IPS-11a (cell line): ENCODE measurements around the gene IL1RAP.
"Not testable (repeated sequence)": the region's sequence is repeated elsewhere in the genome, so short reads cannot be mapped to it uniquely, and the experiment has no call there.

Experiments used
- H3K4me3 ChIP-seq: one replicate; pipeline ENCODE4 v1.5.1; 2013; ENCODE audit warnings: low read depth, low read length, control low read depth

IL1RAP gene

GRCh38 chr3:190645932-190646460, 132.1 kb downstream of the IL1RAP start:
- H3K4me3 ChIP-seq = no peak overlapping the region

- no peak overlapping the region for H3K4me3 ChIP-seq
Observed at GRCh38 chr3:190646996-190647395, 133.1 kb downstream of the IL1RAP start.

GRCh38 chr3:190655933-190656332, 142.0 kb downstream of the IL1RAP start:
- no peak overlapping the region for H3K4me3 ChIP-seq

DNA sequence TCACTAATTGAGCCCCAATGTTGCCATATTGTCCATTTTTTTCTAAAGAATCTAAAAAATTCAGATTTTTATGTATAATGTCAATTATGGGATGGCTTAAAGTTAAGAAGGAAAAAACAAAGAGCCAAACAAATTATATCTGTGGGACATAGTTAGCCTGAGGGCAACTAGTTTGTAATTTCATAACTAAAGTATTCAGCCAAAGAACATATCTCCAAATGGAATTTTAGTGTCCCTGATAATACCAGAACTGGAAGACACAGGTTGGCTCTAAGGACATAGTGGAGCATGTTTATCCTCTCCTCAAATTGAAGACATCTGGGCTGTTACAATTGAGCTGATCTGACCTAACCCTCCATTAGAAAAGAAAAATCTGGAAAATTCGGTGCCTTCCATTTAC, 144.2 kb downstream of the IL1RAP start:
- no peak overlapping the region for H3K4me3 ChIP-seq

- no peak overlapping the region for H3K4me3 ChIP-seq
Observed at GRCh38 chr3:190666821-190667220, 152.9 kb downstream of the IL1RAP start.

DNA sequence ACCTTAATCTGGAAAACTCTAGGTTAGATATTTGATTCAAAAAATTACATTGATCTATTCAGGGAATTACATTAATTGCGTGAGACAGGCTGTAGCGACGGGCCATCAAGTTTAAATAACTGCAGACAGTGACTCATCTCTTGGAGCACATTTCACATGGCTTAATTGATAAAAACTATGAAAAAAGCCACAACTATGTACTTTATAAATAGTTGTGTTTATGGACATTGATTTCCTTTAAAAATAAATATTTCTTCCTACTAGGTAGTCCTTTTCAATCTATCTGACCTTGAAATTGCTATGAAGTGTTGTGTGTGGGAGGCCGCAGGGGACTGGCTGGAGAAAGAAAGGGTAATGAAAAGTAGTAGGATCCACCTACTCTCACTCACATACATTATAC, 157.8 kb downstream of the IL1RAP start:
- no peak overlapping the region for H3K4me3 ChIP-seq

GRCh38 chr3:190673148-190673547, 159.3 kb downstream of the IL1RAP start:
- H3K4me3 ChIP-seq = no peak overlapping the region

DNA sequence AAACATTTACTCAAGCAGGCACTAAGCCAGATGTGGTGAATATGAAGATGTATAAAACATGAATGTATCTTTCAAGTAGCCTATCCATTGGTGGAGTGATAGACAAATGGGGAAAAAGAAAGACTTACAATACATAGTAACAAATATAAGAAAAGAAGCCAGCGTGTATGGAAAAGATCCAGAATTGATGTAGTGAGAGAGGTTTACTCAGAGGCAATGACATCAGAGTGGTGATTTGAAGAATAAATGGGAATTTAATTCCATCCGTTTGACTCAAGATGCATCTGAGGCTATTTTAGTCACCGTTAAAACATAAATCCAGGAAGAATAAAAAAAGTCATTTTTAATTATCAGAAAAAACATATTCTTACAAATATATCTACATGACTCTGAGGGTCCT, 162.6 kb downstream of the IL1RAP start:
- no peak overlapping the region for H3K4me3 ChIP-seq

- no peak overlapping the region for H3K4me3 ChIP-seq
Observed at GRCh38 chr3:190677001-190677400, 163.1 kb downstream of the IL1RAP start.

DNA sequence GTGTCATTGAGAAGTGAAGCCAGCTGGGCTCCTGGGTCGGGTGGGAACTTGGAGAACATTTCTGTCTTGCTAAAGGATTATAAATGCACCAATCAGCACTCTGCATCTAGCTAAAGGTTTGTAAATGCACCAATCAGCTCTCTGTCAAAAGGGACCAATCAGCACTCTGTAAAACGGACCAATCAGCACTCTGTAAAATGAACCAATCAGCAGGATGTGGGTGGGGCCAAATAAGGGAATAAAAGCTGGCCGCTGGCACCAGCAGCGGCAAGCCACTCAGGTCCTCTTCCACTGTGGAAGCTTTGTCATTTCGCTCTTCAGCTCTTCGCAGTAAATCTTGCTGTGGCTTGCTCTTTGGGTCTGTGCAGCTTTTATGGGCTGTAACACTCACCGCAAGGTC, 164.0 kb downstream of the IL1RAP start:
- H3K4me3 ChIP-seq = not testable (repeated sequence)

GRCh38 chr3:190680691-190681090, 166.8 kb downstream of the IL1RAP start:
- H3K4me3 ChIP-seq = no peak overlapping the region

DNA sequence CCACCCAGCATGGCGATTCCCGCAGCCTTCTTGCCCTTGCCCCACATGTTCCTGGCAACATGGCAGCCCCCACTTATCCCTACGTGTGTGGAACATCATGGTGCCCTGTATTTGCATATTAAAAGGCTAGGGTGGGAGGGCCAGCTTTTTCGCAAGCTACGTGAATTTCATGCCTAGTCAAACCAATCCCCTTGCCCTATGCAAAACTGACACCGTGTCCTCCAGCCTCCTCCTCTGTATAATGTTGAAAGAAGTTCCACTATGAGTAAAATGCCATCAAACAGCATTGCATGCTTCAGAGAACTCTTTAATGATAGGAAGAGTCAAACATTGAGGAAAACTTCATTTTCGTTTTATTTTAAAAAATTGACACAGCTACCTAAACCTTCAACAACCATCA, 170.9 kb downstream of the IL1RAP start:
- H3K4me3 ChIP-seq = no peak overlapping the region

- no peak overlapping the region for H3K4me3 ChIP-seq
Observed at GRCh38 chr3:190686011-190686410, 172.1 kb downstream of the IL1RAP start.

DNA sequence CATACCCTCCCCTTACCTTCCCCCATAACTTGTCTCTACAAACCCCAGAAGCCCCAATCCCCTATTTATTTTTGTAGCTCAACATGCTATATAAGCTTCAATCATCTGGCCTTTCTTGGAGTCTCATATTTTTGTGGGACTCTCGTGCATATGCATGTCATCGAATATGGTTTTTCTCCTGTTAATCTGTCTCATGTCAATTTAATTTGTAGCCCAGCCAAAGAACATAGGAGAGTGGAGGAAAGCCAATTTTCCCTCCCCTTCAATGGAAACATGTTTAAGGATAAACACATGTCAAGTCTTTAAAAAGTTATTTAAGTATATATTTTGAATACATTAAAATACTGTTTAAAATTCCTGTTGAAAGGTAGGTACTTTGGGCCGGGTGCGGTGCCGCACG, 176.4 kb downstream of the IL1RAP start:
- H3K4me3 ChIP-seq = no peak overlapping the region

GRCh38 chr3:190692256-190692655, 178.4 kb downstream of the IL1RAP start:
- no peak overlapping the region for H3K4me3 ChIP-seq

- no peak overlapping the region for H3K4me3 ChIP-seq
Observed at GRCh38 chr3:190694335-190695001, 180.6 kb downstream of the IL1RAP start.

GRCh38 chr3:190695225-190695624, 181.3 kb downstream of the IL1RAP start:
- no peak overlapping the region for H3K4me3 ChIP-seq

DNA sequence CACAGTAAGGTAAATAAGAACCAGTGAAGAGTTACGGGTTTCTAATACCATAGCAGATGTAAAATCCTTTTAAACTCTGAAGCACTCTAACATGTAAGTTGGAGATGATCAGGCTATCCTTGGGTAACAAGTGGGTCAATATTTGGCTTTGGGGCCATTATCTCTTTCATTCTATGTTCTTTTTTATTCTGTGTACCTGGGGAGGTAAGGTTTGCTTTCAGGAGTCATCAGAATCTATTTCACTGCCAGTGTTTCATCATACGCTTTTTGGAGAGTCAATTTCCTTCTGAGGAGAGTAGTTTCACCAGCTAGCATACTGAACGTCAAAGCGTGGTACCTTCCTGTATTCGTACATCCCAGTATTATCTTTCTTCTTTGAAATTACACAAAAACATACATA, 182.1 kb downstream of the IL1RAP start:
- H3K4me3 ChIP-seq = no peak overlapping the region

DNA sequence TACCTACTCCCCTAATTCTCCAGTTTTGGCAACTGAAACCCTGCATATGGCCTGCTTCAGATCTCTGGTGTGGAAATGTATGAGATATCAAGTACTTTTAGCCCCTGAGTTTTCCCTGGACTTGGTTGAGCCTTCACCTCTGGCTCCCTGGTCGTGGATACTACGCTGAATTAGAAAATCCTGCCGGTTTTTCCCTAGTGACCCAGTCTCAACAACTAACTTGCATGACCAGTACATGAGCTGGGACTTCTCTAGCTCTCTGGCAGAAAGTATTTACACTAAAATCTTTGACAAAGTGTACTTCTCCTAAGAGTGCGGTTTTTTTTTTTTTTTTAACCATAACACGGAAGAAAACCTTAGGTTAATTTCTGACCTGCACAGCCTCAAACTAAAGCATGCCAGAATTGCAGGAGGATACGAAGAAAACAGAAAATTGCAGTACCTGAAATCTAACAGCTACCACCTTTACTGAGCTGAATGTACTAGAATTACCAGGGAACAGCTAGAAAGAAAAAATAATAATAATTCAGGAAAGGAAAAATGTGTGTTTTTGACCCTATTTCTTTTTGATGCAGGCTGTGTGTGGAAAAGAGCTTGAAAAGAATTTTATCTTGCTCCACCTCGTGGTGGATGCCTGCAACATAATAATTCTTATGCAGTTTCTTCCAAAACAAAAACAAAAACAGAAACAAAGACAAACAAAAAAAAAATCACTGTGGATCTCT, 183.1 kb downstream of the IL1RAP start:
- no peak overlapping the region for H3K4me3 ChIP-seq

- H3K4me3 ChIP-seq = no peak overlapping the region
Observed at GRCh38 chr3:190697502-190697830, 183.6 kb downstream of the IL1RAP start.

DNA sequence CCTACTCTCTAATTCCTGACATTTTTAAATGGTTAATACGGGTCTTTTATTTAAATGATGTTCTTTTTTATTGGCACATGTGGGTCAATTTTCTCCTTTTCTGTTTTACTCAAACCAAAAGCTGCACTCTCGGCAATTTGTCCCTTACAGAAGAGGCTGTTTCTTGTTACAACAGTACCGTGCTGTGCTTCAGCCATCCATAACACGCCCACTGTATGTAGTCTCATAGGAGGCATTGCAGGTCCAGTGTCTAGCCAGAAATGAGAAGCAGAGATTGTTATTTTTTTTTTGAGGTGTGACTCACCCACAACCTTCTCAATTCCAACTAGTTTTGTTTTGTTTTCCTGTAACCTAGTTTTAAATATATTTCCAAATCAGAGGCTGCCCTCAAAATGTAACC, 184.0 kb downstream of the IL1RAP start:
- no peak overlapping the region for H3K4me3 ChIP-seq

- H3K4me3 ChIP-seq = no peak overlapping the region
Observed at GRCh38 chr3:190699776-190700175, 185.9 kb downstream of the IL1RAP start.

GRCh38 chr3:190701096-190701532, 187.2 kb downstream of the IL1RAP start:
- no peak overlapping the region for H3K4me3 ChIP-seq
